ENCODE measurements around the gene LRP4.

DNA sequence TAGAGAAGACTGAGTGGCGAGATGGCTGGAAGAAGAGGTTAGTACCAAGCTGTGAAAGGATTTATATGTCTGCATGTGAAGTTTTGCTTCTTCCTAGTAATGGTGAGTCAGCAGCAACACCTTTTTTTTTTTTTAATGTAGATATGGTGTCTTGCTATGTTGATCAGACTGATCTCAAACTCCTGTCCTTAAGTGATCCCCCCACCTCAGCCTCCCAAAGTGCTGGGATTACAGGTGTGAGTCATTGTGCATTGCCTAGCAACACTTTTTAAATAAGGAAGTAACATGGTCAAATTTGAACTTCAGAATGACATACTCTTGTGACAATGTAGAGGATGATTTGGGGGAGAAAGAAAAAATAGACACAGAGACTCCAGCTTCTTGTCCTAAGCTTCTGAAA is 11.7 kb upstream of the LRP4 start:
- no peak for TF ChIP-seq POLR2A (IDR thresholded peaks at IDR 0.05)
- TF ChIP-seq, protein P1, sequence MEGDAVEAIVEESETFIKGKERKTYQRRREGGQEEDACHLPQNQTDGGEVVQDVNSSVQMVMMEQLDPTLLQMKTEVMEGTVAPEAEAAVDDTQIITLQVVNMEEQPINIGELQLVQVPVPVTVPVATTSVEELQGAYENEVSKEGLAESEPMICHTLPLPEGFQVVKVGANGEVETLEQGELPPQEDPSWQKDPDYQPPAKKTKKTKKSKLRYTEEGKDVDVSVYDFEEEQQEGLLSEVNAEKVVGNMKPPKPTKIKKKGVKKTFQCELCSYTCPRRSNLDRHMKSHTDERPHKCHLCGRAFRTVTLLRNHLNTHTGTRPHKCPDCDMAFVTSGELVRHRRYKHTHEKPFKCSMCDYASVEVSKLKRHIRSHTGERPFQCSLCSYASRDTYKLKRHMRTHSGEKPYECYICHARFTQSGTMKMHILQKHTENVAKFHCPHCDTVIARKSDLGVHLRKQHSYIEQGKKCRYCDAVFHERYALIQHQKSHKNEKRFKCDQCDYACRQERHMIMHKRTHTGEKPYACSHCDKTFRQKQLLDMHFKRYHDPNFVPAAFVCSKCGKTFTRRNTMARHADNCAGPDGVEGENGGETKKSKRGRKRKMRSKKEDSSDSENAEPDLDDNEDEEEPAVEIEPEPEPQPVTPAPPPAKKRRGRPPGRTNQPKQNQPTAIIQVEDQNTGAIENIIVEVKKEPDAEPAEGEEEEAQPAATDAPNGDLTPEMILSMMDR (IDR thresholded peaks at IDR 0.05 in 8 of 11, conservative IDR thresholded peaks at IDR 0.05 in 3 of 11): no peak

Measured in spleen (tissue), 7 donors.